H9 (cell line): ENCODE results near the gene FLNA. TPM values are rescaled to one million over a fixed set of nuclear protein-coding genes. Genes with fewer than 3 reads are reported as not detected.
"Not testable (repeated sequence)": the region's sequence is repeated elsewhere in the genome, so short reads cannot be mapped to it uniquely, and the experiment has no call there.

Experiments
- DNase-seq: peaks from one replicate; pipeline ENCODE4 v3.0.0-alpha.2; 2017
- H2AFZ ChIP-seq: one replicate; pipeline ENCODE4 v1.6.1; 2013; ENCODE audit warnings: mild to moderate bottlenecking, low read length, control low read depth, moderate library complexity
- H2AK5ac ChIP-seq: 2 replicates; pipeline ENCODE4 v1.6.1; 2013; ENCODE audit warnings: low read length, control low read depth, mixed read lengths; ENCODE audit not compliant: insufficient read length
- H2BK120ac ChIP-seq: one replicate; pipeline ENCODE4 v1.6.1; 2013; ENCODE audit warnings: low read depth, mild to moderate bottlenecking, low read length, control low read depth, inconsistent platforms; ENCODE audit not compliant: poor library complexity, severe bottlenecking
- H2BK12ac ChIP-seq: 2 replicates; pipeline ENCODE4 v1.6.1; 2013; ENCODE audit warnings: low read length, control low read depth, mixed read lengths, low read depth; ENCODE audit not compliant: insufficient read length
- H2BK15ac ChIP-seq: 2 replicates; pipeline ENCODE4 v1.6.1; 2013; ENCODE audit warnings: low read depth, low read length, control low read depth
- H2BK20ac ChIP-seq: one replicate; pipeline ENCODE4 v1.6.1; 2013; ENCODE audit warnings: low read depth, mild to moderate bottlenecking, low read length, control low read depth, inconsistent platforms; ENCODE audit not compliant: poor library complexity, severe bottlenecking
- H2BK5ac ChIP-seq: 2 replicates; pipeline ENCODE4 v1.6.1; 2013; ENCODE audit warnings: low read length, control low read depth, mixed read lengths; ENCODE audit not compliant: insufficient read length
- H3K14ac ChIP-seq: 2 replicates; pipeline ENCODE4 v1.6.1; 2013; ENCODE audit warnings: low read length, control low read depth; ENCODE audit not compliant: insufficient read depth
- H3K18ac ChIP-seq: 2 replicates; pipeline ENCODE4 v1.6.1; 2013; ENCODE audit warnings: low read depth, mild to moderate bottlenecking, mixed read lengths, low read length, control low read depth; ENCODE audit not compliant: insufficient read length
- H3K23ac ChIP-seq: 2 replicates; pipeline ENCODE4 v1.6.1; 2013; ENCODE audit warnings: low read length, control low read depth, mixed read lengths, low read depth; ENCODE audit not compliant: insufficient read length
- H3K23me2 ChIP-seq: 2 replicates; pipeline ENCODE4 v1.6.1; 2013; ENCODE audit warnings: low read depth, mild to moderate bottlenecking, mixed read lengths, low read length, control low read depth; ENCODE audit not compliant: insufficient read length, poor library complexity, severe bottlenecking
- H3K27ac ChIP-seq: 2 replicates; pipeline ENCODE4 v1.5.1; 2013; ENCODE audit warnings: low read length, control low read depth, mixed read lengths, low read depth; ENCODE audit not compliant: insufficient read length
- H3K27me3 ChIP-seq: 2 replicates; pipeline ENCODE4 v1.6.1; 2013; ENCODE audit warnings: low read length, control low read depth, inconsistent platforms; ENCODE audit not compliant: insufficient read depth
- H3K4ac ChIP-seq: 2 replicates; pipeline ENCODE4 v1.6.1; 2013; ENCODE audit warnings: low read depth, mild to moderate bottlenecking, control low read depth, inconsistent platforms, low read length, moderate library complexity
- H3K4me1 ChIP-seq: 2 replicates; pipeline ENCODE4 v1.6.1; 2013; ENCODE audit warnings: low read length, control low read depth, inconsistent platforms; ENCODE audit not compliant: insufficient read depth
- H3K4me2 ChIP-seq: 2 replicates; pipeline ENCODE4 v1.6.1; 2013; ENCODE audit warnings: low read length, control low read depth, mixed read lengths; ENCODE audit not compliant: insufficient read length, insufficient read depth
- H3K56ac ChIP-seq: 2 replicates; pipeline ENCODE4 v1.6.1; 2013; ENCODE audit warnings: low read depth, mild to moderate bottlenecking, mixed read lengths, low read length, control low read depth; ENCODE audit not compliant: insufficient read length
- H3K79me1 ChIP-seq: 2 replicates; pipeline ENCODE4 v1.6.1; 2013; ENCODE audit warnings: low read depth, mild to moderate bottlenecking, moderate library complexity, low read length, control low read depth, inconsistent platforms; ENCODE audit not compliant: insufficient read depth, poor library complexity, severe bottlenecking
- H3K79me2 ChIP-seq: 2 replicates; pipeline ENCODE4 v1.6.1; 2013; ENCODE audit warnings: low read length, control low read depth, inconsistent platforms; ENCODE audit not compliant: insufficient read depth
- H3K9ac ChIP-seq: 2 replicates; pipeline ENCODE4 v1.6.1; 2013; ENCODE audit warnings: low read length, control low read depth, mixed read lengths; ENCODE audit not compliant: insufficient read length; ENCODE audit errors: extremely low read depth
- H3K9me3 ChIP-seq: one replicate; pipeline ENCODE4 v1.6.1; 2013; ENCODE audit warnings: low read depth, low read length, inconsistent platforms; ENCODE audit not compliant: control insufficient read depth
- H3T11ph ChIP-seq: one replicate; pipeline ENCODE4 v1.6.1; 2013; ENCODE audit warnings: mild to moderate bottlenecking, low read length, control low read depth, inconsistent platforms
- H4K20me1 ChIP-seq: one replicate; pipeline ENCODE4 v1.6.1; 2013; ENCODE audit not compliant: control insufficient read depth, insufficient read length, insufficient read depth
- H4K5ac ChIP-seq: 2 replicates; pipeline ENCODE4 v1.6.1; 2013; ENCODE audit warnings: low read depth, mild to moderate bottlenecking, mixed read lengths, low read length, control low read depth; ENCODE audit not compliant: insufficient read length
- H4K8ac ChIP-seq: replicated peaks from 2 replicates; pipeline ENCODE4 v1.6.1; 2013; ENCODE audit warnings: low read length, control low read depth, mixed read lengths, low read depth; ENCODE audit not compliant: insufficient read length
- H4K91ac ChIP-seq: 2 replicates; pipeline ENCODE4 v1.6.1; 2013; ENCODE audit warnings: low read depth, mild to moderate bottlenecking, moderate library complexity, mixed read lengths, low read length, control low read depth; ENCODE audit not compliant: insufficient read length
- H3K27ac Mint-ChIP-seq, 3 experiments: 2 replicates in 2 of 3; 3 replicates in 1 of 3; pipeline ENCODE4 v1.8.0; 2020 to 2021; ENCODE audit warnings: mixed read lengths in 3 of 3, mild to moderate bottlenecking in 1 of 3, moderate library complexity in 1 of 3
- H3K27me3 Mint-ChIP-seq: 2 replicates; pipeline ENCODE4 v1.8.0; 2021; ENCODE audit warnings: low read depth, mild to moderate bottlenecking, moderate library complexity, mixed read lengths
- H3K36me3 Mint-ChIP-seq, 3 experiments: 2 replicates in 2 of 3; 3 replicates in 1 of 3; pipeline ENCODE4 v1.8.0; 2020 to 2021; ENCODE audit warnings: low read depth in 3 of 3, mixed read lengths in 3 of 3; ENCODE audit not compliant: insufficient read depth in 1 of 3
- H3K4me1 Mint-ChIP-seq, 2 experiments: 2 replicates each; pipeline ENCODE4 v1.8.0; 2020; ENCODE audit warnings: mixed read lengths in 2 of 2
- H3K4me3 Mint-ChIP-seq, 2 experiments: 2 replicates in 1 of 2; 3 replicates in 1 of 2; pipeline ENCODE4 v1.8.0; 2020 to 2021; ENCODE audit warnings: mild to moderate bottlenecking in 2 of 2, mixed read lengths in 2 of 2, moderate library complexity in 1 of 2
- H3K9me3 Mint-ChIP-seq, 2 experiments: 2 replicates in 1 of 2; 3 replicates in 1 of 2; pipeline ENCODE4 v1.8.0; 2020; ENCODE audit warnings: mild to moderate bottlenecking in 2 of 2, mixed read lengths in 2 of 2, moderate library complexity in 1 of 2
- WGBS: extraction: QIAGEN DNeasy Blood & Tissue Kit; methylation state at CpG from one replicate; pipeline ENCODE4 v1.1.7; 2013; ENCODE audit warnings: missing lambda C conversion rate, low lambda C conversion rate, mixed read lengths; ENCODE audit not compliant: insufficient read length; ENCODE audit errors: extremely low coverage; 5-methylcytosine and 5-hydroxymethylcytosine counted together
- total RNA-seq: library from RNA; stranded (reverse); gene quantifications from 2 replicates; pipeline ENCODE4 v1.2.1, GENCODE V29; 2021
- TF ChIP-seq, protein P1 (sequence below): fragments of 200-600 bp; sonication (generic); conservative IDR thresholded peaks from 3 replicates; pipeline ENCODE4 v1.8.0; 2021; ENCODE audit warnings: antibody characterized with exemption, mild to moderate bottlenecking

The FLNA gene
- total RNA-seq, 1 experiment from 2014 or later: 957 TPM

DNA sequence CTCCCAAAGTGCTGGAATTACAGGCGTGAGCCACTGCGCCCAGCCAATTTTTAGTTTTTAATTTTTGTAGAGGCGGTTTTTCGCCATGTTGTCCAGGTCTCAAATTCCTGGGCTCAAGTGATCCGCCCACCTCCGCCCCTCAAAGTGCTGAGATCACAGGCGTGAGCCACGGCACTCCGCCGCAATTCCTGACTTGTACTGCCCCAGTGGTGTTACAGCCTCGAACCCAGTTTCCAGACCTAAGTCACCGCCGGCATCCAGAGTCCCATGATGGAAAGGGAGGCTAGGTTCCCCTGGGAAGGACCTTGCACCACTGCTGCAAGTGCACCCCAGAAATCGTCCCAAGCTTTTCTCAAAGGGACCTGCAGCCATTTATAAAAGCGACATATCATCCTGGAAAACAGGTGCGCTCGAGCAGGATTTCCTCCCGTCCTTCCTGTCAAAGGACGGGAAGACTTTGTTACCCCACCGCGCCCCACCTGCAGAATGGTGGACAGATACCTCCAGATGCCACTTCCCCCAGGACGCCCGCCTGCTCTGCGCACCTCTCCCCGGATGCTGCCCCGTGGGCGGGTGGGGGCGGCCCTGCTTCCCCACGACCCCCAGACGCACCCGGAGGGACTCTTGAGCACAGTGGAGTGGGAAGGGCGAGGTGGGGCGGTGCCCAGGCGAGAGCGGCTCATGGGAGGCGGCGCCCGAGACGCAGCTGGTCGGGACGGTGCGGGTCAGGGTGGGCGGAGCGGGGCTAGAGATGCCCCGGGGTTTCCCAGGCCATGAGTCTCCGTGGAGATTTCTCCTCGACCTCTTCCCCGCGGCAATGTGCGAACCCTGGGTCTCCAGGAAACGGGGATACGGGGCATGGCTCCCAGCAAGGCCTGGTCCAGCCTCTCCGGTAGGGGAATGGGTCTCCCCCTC, 22.8 kb upstream of the FLNA start:
- H2BK12ac ChIP-seq: no peak overlapping the region
- TF ChIP-seq, protein P1, sequence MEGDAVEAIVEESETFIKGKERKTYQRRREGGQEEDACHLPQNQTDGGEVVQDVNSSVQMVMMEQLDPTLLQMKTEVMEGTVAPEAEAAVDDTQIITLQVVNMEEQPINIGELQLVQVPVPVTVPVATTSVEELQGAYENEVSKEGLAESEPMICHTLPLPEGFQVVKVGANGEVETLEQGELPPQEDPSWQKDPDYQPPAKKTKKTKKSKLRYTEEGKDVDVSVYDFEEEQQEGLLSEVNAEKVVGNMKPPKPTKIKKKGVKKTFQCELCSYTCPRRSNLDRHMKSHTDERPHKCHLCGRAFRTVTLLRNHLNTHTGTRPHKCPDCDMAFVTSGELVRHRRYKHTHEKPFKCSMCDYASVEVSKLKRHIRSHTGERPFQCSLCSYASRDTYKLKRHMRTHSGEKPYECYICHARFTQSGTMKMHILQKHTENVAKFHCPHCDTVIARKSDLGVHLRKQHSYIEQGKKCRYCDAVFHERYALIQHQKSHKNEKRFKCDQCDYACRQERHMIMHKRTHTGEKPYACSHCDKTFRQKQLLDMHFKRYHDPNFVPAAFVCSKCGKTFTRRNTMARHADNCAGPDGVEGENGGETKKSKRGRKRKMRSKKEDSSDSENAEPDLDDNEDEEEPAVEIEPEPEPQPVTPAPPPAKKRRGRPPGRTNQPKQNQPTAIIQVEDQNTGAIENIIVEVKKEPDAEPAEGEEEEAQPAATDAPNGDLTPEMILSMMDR: no peak
- H3K79me2 ChIP-seq: peaks cover 3% of the 10 kb centered on the region; the same call in 1 of the 2 replicates
- no peak overlapping the region for H3T11ph ChIP-seq
- H3K18ac ChIP-seq: peak overlapping the region; percentile 96
- peaks cover 5% of the 10 kb centered on the region for H3K27me3 Mint-ChIP-seq
- peaks cover 16% of the 10 kb centered on the region for H3K23me2 ChIP-seq
- no peak overlapping the region for H2BK5ac ChIP-seq
- H2BK15ac ChIP-seq: no peak overlapping the region; the same call in 1 of the 2 replicates
- no CpG with 5 or more reads among the region's 53 CpGs for WGBS
- no peak overlapping the region for H3K23ac ChIP-seq
- no peaks in the 10 kb centered on the region for H3K79me1 ChIP-seq
- H3K4ac ChIP-seq: peak overlapping the region; percentile 56
- peak overlapping the region; percentile 96 to 97 for H3K4me3 Mint-ChIP-seq
- peaks cover 27% of the 10 kb centered on the region for H3K9me3 ChIP-seq
- H3K4me1 ChIP-seq: no peaks in the 10 kb centered on the region
- no peak overlapping the region for H2AK5ac ChIP-seq
- peak overlapping the region; percentile 60 for H4K5ac ChIP-seq
- no peaks in the 10 kb centered on the region for H3K27me3 ChIP-seq
- H3K9me3 Mint-ChIP-seq: peaks cover 48 to 50% of the 10 kb centered on the region in 2 experiments
- no peaks in the 10 kb centered on the region for H4K20me1 ChIP-seq
- H3K4me2 ChIP-seq: peak overlapping the region; percentile 91
- H3K9ac ChIP-seq: peak overlapping the region; percentile 95
- H3K14ac ChIP-seq: peak overlapping the region; percentile 98; the same call in 1 of the 2 replicates
- peak overlapping the region; percentile 65 for H3K27ac ChIP-seq
- no peak overlapping the region for H2AFZ ChIP-seq
- no peak overlapping the region for H2BK20ac ChIP-seq
- H3K36me3 Mint-ChIP-seq: peaks cover 30 to 40% (median 30%) of the 10 kb centered on the region in 3 experiments
- peak overlapping the region; percentile 39 for H2BK120ac ChIP-seq
- H3K4me1 Mint-ChIP-seq: peaks cover 0 to 15% of the 10 kb centered on the region in 2 experiments; a peak in 2 of 4 replicates
- DNase-seq: peak; percentile 63
- H4K91ac ChIP-seq: peak overlapping the region; percentile 36
- H3K56ac ChIP-seq: no peak overlapping the region
- peak overlapping the region; percentile 97 to 99 (median 99) for H3K27ac Mint-ChIP-seq
- no peak overlapping the region for H4K8ac ChIP-seq

DNA sequence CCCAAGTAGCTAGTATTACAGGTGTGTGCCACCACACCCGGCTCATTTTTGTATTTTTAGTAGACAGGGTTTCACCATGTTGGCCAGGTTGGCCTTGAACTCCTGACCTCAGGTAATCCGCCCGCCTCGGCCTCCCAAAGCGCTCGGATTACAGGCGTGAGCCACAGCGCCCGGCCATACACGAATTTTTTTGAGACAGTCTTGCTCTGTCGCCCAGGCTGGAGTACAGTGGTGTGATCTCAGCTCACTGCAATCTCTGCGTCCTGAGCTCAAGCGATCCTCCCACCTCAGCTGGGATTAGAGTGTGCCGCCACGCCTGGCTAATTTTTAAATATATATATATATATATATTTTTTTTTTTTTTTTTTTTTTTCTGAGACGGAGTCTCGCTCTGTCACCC, 21.9 kb upstream of the FLNA start:
- H2BK120ac ChIP-seq, H3K9ac ChIP-seq, H3K56ac ChIP-seq, H2BK12ac ChIP-seq, H3K27ac Mint-ChIP-seq, H2BK15ac ChIP-seq, H3K4me1 ChIP-seq, H3K27me3 Mint-ChIP-seq, H3K23ac ChIP-seq, H3K79me2 ChIP-seq, H3K4me2 ChIP-seq, H4K91ac ChIP-seq, H4K20me1 ChIP-seq, H4K5ac ChIP-seq, H4K8ac ChIP-seq, H3K4ac ChIP-seq, H2BK5ac ChIP-seq, H2AK5ac ChIP-seq, DNase-seq, H3K14ac ChIP-seq, H3T11ph ChIP-seq, H3K27ac ChIP-seq, H3K79me1 ChIP-seq, H2AFZ ChIP-seq, H3K18ac ChIP-seq, H3K27me3 ChIP-seq, H2BK20ac ChIP-seq: not testable (repeated sequence)
- no CpG with 5 or more reads among the region's 17 CpGs for WGBS
- Mint-ChIP-seq H3K4me1 (peaks cover 0 to 15% of the 10 kb centered on the region in 2 experiments; a peak in 2 of 4 replicates), H3K36me3 (peaks cover 30 to 35% (median 30%) of the 10 kb centered on the region in 3 experiments), H3K9me3 (peaks cover 41 to 44% of the 10 kb centered on the region in 2 experiments), H3K4me3 (peak overlapping the region; percentile 96 to 97; a peak in 3 of 5 replicates)
- Histone ChIP-seq H3K23me2 (peaks cover 16% of the 10 kb centered on the region), H3K9me3 (peaks cover 22% of the 10 kb centered on the region)
